HepG2 (cell line): Measurements from ENCODE around the gene SDK2. TPM values are rescaled to one million over a fixed set of nuclear protein-coding genes. Genes with fewer than 3 reads are reported as not detected.

Source experiments
- CHCHD3 ChIP-seq: sonication (generic); formaldehyde crosslinking; IDR thresholded peaks from 2 replicates; pipeline ENCODE4 v1.8.0; 2022; ENCODE audit warnings: mild to moderate bottlenecking, missing genetic modification reagents, moderate library complexity
- FOXP1 ChIP-seq, 2 experiments: fragments of 450-650 bp in 1 of 2; IDR thresholded peaks; 2 replicates each; pipeline ENCODE4 v1.6.1; 2017 to 2018; ENCODE audit warnings: antibody characterized with exemption in 1 of 2
- HOXA7 ChIP-seq: sonication (generic); formaldehyde crosslinking; IDR thresholded peaks from 2 replicates; pipeline ENCODE4 v1.8.1; 2022; ENCODE audit warnings: mild to moderate bottlenecking, missing genetic modification reagents, moderate library complexity
- KAT2B ChIP-seq: fragments of 150-350 bp; IDR thresholded peaks from 2 replicates; pipeline ENCODE4 v1.6.1; 2014; ENCODE audit warnings: low read depth, low read length, borderline replicate concordance
- MXD4 ChIP-seq: IDR thresholded peaks from 2 replicates; pipeline ENCODE4 v1.6.1; 2016; ENCODE audit warnings: mild to moderate bottlenecking, missing biosample characterization, missing genetic modification reagents
- NFKBIZ ChIP-seq: IDR thresholded peaks from 2 replicates; pipeline ENCODE4 v1.6.1; 2018; ENCODE audit warnings: missing genetic modification reagents, missing compliant biosample characterization
- PRMT3 ChIP-seq: sonication (generic); formaldehyde crosslinking; IDR thresholded peaks from 2 replicates; pipeline ENCODE4 v1.8.1; 2022; ENCODE audit warnings: low read depth, mild to moderate bottlenecking, moderate library complexity, missing genetic modification reagents, borderline replicate concordance
- RAD21 ChIP-seq: fragments of 450-650 bp; formaldehyde crosslinking; IDR thresholded peaks from 2 replicates; pipeline ENCODE4 v1.5.0; 2020; ENCODE audit warnings: mild to moderate bottlenecking
- SOX5 ChIP-seq: IDR thresholded peaks from 2 replicates; pipeline ENCODE4 v1.6.1; 2016; ENCODE audit warnings: borderline replicate concordance
- YEATS4 ChIP-seq: sonication (generic); formaldehyde crosslinking; IDR thresholded peaks from 2 replicates; pipeline ENCODE4 v1.4.0; 2020; ENCODE audit warnings: missing genetic modification reagents, borderline replicate concordance
- YY1 ChIP-seq: IDR thresholded peaks from 2 replicates; pipeline ENCODE4 v1.6.1; 2011; ENCODE audit warnings: low read length, low read depth, moderate library complexity, mild to moderate bottlenecking; ENCODE audit not compliant: insufficient read depth, insufficient replicate concordance
- ZNF136 ChIP-seq: sonication (generic); formaldehyde crosslinking; IDR thresholded peaks from 2 replicates; pipeline ENCODE4 v1.8.1; 2022; ENCODE audit warnings: low read depth, mild to moderate bottlenecking, moderate library complexity, missing genetic modification reagents
- ZNF138 ChIP-seq: sonication (generic); formaldehyde crosslinking; IDR thresholded peaks from 2 replicates; pipeline ENCODE4 v1.5.0; 2020; ENCODE audit warnings: mild to moderate bottlenecking, low read depth, missing genetic modification reagents
- ZNF775 ChIP-seq: sonication (generic); formaldehyde crosslinking; IDR thresholded peaks from 2 replicates; pipeline ENCODE4 v1.4.0; 2020; ENCODE audit warnings: missing genetic modification reagents, mild to moderate bottlenecking, moderate library complexity, borderline replicate concordance
- ZNF792 ChIP-seq: IDR thresholded peaks from 2 replicates; pipeline ENCODE4 v1.6.1; 2016
- polyA plus RNA-seq, 8 experiments: library from polyadenylated mRNA; depleted of rRNA in 3 of 8; stranded (reverse) in 7 of 8; unstranded in 1 of 8; fragments of >200 nt; fragmentation: Illumina TruSeq in 4 of 8; extraction: Trizol in 4 of 8; gene quantifications; 2 replicates each; pipeline versions ENCODE4 v1.2.1 to v1.2.3, GENCODE V29; 2011 to 2016; ENCODE audit warnings: low read depth in 4 of 8, missing spikeins in 1 of 8, mixed read lengths in 1 of 8; ENCODE audit not compliant: insufficient read depth in 1 of 8
- total RNA-seq, 5 experiments: library from RNA; depleted of rRNA; stranded (reverse); fragments of >200 nt; fragmentation: Illumina TruSeq; extraction: Trizol; gene quantifications; 2 replicates each; pipeline ENCODE4 v1.2.3, GENCODE V29; 2016; ENCODE audit warnings: low read depth in 1 of 5
- TF ChIP-seq, protein P1 (sequence below): sonication (generic); formaldehyde crosslinking; IDR thresholded peaks from 2 replicates; pipeline ENCODE4 v1.4.0; 2020; ENCODE audit warnings: missing genetic modification reagents, low read depth, mild to moderate bottlenecking, borderline replicate concordance
- TF ChIP-seq, protein P2 (sequence below): sonication (generic); formaldehyde crosslinking; IDR thresholded peaks from 2 replicates; pipeline ENCODE4; 2020; ENCODE audit warnings: missing genetic modification reagents, mild to moderate bottlenecking, borderline replicate concordance
- TF ChIP-seq, protein P3 (sequence below): sonication (generic); formaldehyde crosslinking; IDR thresholded peaks from 2 replicates; pipeline ENCODE4 v1.4.0; 2020; ENCODE audit warnings: missing genetic modification reagents
- TF ChIP-seq, protein P4 (sequence below): sonication (generic); formaldehyde crosslinking; conservative IDR thresholded peaks from 2 replicates; pipeline ENCODE4 v1.4.0; 2020; ENCODE audit warnings: missing genetic modification reagents
- TF ChIP-seq, protein P5 (sequence below): fragments of 450-650 bp; IDR thresholded peaks from 2 replicates; pipeline ENCODE4 v1.6.1; 2017; ENCODE audit warnings: mild to moderate bottlenecking

The SDK2 gene
- total and polyA plus RNA-seq, 2 of the 13 experiments (the other 11 are each of a cell fraction or from before 2014, with no cell fraction given): not detected

DNA sequence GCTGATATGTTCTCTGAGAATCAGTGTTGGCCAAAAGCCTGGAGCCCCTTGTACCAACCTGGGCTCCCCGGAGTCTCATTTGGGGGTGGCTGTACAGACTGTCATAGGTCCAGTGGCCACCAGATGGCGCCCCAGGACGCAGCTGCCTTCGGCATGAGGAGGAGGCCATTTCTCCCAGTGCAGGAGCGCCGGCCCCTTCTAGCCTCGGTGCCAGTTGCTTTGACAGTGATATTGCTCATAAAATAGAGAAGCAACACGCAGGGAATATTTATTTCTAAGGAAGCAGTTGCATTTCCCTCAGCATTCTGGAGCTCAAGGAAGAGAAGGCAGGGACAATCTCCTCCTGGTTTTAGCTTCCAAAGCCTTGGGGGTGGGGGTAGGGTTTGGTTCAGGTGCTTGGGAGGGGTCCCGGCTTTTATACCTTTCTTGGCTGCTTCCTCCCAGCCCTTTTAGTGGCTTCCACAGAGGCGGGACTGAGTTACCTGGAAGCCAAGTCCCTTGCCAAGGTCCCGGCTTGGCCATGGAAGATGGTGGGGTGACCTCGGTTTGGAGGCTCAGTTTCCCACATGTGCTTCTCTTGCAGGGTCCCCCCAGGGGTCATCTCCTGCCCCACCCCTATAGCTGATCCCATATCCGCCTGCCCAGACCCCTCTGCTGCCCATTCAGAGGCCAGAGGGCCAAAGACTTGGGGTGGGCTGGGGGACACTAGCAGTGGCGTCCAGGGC, 214.6 kb downstream of the SDK2 start (continued):
- TF ChIP-seq FOXP1 (IDR thresholded peaks at IDR 0.05): no peak
- TF ChIP-seq FOXP1 (CRISPR knock-in tag; IDR thresholded peaks at IDR 0.05): no peak
- no peak for TF ChIP-seq PRMT3 (CRISPR knock-in tag)
- 0 out of 2 replicates have a peak, but pooled peaks have one; percentile 28 for TF ChIP-seq ZNF792 (CRISPR knock-in tag)
- TF ChIP-seq YY1: peak; percentile 86
- TF ChIP-seq, protein P1, sequence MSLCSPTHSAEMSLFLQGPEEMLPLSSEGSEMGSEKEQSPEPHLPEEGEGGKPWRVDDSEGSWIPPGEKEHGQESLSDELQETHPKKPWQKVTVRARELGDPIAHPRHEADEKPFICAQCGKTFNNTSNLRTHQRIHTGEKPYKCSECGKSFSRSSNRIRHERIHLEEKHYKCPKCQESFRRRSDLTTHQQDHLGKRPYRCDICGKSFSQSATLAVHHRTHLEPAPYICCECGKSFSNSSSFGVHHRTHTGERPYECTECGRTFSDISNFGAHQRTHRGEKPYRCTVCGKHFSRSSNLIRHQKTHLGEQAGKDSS (CRISPR knock-in tag): 0 out of 2 replicates have a peak, but pooled peaks have one; percentile 20
- no peak for TF ChIP-seq ZNF136 (CRISPR knock-in tag)
- no peak for TF ChIP-seq CHCHD3
- TF ChIP-seq, protein P2, sequence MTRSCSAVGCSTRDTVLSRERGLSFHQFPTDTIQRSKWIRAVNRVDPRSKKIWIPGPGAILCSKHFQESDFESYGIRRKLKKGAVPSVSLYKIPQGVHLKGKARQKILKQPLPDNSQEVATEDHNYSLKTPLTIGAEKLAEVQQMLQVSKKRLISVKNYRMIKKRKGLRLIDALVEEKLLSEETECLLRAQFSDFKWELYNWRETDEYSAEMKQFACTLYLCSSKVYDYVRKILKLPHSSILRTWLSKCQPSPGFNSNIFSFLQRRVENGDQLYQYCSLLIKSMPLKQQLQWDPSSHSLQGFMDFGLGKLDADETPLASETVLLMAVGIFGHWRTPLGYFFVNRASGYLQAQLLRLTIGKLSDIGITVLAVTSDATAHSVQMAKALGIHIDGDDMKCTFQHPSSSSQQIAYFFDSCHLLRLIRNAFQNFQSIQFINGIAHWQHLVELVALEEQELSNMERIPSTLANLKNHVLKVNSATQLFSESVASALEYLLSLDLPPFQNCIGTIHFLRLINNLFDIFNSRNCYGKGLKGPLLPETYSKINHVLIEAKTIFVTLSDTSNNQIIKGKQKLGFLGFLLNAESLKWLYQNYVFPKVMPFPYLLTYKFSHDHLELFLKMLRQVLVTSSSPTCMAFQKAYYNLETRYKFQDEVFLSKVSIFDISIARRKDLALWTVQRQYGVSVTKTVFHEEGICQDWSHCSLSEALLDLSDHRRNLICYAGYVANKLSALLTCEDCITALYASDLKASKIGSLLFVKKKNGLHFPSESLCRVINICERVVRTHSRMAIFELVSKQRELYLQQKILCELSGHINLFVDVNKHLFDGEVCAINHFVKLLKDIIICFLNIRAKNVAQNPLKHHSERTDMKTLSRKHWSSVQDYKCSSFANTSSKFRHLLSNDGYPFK: no peak
- no peak for TF ChIP-seq YEATS4 (CRISPR knock-in tag)
- TF ChIP-seq RAD21 (CRISPR knock-in tag): peak; percentile 90
- TF ChIP-seq MXD4 (CRISPR knock-in tag): 0 out of 2 replicates have a peak, but pooled peaks have one; percentile 32
- TF ChIP-seq, protein P3, sequence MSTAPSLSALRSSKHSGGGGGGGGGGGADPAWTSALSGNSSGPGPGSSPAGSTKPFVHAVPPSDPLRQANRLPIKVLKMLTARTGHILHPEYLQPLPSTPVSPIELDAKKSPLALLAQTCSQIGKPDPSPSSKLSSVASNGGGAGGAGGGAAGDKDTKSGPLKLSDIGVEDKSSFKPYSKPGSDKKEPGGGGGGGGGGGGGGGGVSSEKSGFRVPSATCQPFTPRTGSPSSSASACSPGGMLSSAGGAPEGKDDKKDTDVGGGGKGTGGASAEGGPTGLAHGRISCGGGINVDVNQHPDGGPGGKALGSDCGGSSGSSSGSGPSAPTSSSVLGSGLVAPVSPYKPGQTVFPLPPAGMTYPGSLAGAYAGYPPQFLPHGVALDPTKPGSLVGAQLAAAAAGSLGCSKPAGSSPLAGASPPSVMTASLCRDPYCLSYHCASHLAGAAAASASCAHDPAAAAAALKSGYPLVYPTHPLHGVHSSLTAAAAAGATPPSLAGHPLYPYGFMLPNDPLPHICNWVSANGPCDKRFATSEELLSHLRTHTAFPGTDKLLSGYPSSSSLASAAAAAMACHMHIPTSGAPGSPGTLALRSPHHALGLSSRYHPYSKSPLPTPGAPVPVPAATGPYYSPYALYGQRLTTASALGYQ (CRISPR knock-in tag): no peak
- TF ChIP-seq, protein P4, sequence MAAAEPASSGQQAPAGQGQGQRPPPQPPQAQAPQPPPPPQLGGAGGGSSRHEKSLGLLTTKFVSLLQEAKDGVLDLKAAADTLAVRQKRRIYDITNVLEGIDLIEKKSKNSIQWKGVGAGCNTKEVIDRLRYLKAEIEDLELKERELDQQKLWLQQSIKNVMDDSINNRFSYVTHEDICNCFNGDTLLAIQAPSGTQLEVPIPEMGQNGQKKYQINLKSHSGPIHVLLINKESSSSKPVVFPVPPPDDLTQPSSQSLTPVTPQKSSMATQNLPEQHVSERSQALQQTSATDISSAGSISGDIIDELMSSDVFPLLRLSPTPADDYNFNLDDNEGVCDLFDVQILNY (CRISPR knock-in tag): no peak
- no peak for TF ChIP-seq ZNF138 (CRISPR knock-in tag)
- 0 out of 2 replicates have a peak, but pooled peaks have one; percentile 8 for TF ChIP-seq SOX5 (CRISPR knock-in tag)
- no peak for TF ChIP-seq KAT2B
- no peak for TF ChIP-seq NFKBIZ (CRISPR knock-in tag)
- no peak for TF ChIP-seq HOXA7 (CRISPR knock-in tag)
- no peak for TF ChIP-seq ZNF775
- TF ChIP-seq, protein P5, sequence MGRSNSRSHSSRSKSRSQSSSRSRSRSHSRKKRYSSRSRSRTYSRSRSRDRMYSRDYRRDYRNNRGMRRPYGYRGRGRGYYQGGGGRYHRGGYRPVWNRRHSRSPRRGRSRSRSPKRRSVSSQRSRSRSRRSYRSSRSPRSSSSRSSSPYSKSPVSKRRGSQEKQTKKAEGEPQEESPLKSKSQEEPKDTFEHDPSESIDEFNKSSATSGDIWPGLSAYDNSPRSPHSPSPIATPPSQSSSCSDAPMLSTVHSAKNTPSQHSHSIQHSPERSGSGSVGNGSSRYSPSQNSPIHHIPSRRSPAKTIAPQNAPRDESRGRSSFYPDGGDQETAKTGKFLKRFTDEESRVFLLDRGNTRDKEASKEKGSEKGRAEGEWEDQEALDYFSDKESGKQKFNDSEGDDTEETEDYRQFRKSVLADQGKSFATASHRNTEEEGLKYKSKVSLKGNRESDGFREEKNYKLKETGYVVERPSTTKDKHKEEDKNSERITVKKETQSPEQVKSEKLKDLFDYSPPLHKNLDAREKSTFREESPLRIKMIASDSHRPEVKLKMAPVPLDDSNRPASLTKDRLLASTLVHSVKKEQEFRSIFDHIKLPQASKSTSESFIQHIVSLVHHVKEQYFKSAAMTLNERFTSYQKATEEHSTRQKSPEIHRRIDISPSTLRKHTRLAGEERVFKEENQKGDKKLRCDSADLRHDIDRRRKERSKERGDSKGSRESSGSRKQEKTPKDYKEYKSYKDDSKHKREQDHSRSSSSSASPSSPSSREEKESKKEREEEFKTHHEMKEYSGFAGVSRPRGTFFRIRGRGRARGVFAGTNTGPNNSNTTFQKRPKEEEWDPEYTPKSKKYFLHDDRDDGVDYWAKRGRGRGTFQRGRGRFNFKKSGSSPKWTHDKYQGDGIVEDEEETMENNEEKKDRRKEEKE: no peak
